Activated CD4-positive, alpha-beta T cell treated with anti-CD3 and anti-CD28 coated beads, Interleukin-2, amount 10 ng/mL, durations not matched to agents 7 days and 5 days (primary cell): ENCODE results near the gene LPAR1. TPM values are rescaled to one million over a fixed set of nuclear protein-coding genes. Genes with fewer than 3 reads are reported as not detected.
A peak's percentile ranks its signal among the peaks of the same experiment; 100 is the strongest.

Experiments
- CTCF ChIA-PET: fragments of 350-600 bp; sonication (Branson Sonifier 250); formaldehyde crosslinking; loops from one replicate; lab custom pipeline; 2021; ENCODE audit warnings: antibody characterized with exemption; lab: Charles Lee
- POLR2A ChIA-PET: fragments of 350-600 bp; sonication (Branson Sonifier 250); formaldehyde crosslinking; loops from one replicate; lab custom pipeline; 2021; ENCODE audit warnings: antibody characterized with exemption; lab: Charles Lee
- DNase-seq: peaks from one replicate; pipeline ENCODE4 v3.0.0-alpha.2; 2020
- H3K27ac Mint-ChIP-seq: one replicate; pipeline ENCODE4 v1.8.0; 2021; ENCODE audit warnings: mild to moderate bottlenecking, moderate library complexity, mixed read lengths
- H3K27me3 Mint-ChIP-seq: one replicate; pipeline ENCODE4 v1.8.0; 2021; ENCODE audit warnings: mixed read lengths
- H3K36me3 Mint-ChIP-seq: one replicate; pipeline ENCODE4 v1.8.0; 2021; ENCODE audit warnings: low read depth, mixed read lengths
- H3K4me1 Mint-ChIP-seq: one replicate; pipeline ENCODE4 v1.8.0; 2021; ENCODE audit warnings: mixed read lengths
- H3K4me3 Mint-ChIP-seq: one replicate; pipeline ENCODE4 v1.8.0; 2021; ENCODE audit warnings: mild to moderate bottlenecking, moderate library complexity, mixed read lengths
- H3K9me3 Mint-ChIP-seq: one replicate; pipeline ENCODE4 v1.8.0; 2021; ENCODE audit warnings: mixed read lengths
- total RNA-seq, 2 experiments: library from RNA; stranded (reverse); gene quantifications; one replicate each; pipeline ENCODE4 v1.2.3, GENCODE V29; 2021

LPAR1 gene, protein sequence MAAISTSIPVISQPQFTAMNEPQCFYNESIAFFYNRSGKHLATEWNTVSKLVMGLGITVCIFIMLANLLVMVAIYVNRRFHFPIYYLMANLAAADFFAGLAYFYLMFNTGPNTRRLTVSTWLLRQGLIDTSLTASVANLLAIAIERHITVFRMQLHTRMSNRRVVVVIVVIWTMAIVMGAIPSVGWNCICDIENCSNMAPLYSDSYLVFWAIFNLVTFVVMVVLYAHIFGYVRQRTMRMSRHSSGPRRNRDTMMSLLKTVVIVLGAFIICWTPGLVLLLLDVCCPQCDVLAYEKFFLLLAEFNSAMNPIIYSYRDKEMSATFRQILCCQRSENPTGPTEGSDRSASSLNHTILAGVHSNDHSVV
- total RNA-seq: not detected

DNA sequence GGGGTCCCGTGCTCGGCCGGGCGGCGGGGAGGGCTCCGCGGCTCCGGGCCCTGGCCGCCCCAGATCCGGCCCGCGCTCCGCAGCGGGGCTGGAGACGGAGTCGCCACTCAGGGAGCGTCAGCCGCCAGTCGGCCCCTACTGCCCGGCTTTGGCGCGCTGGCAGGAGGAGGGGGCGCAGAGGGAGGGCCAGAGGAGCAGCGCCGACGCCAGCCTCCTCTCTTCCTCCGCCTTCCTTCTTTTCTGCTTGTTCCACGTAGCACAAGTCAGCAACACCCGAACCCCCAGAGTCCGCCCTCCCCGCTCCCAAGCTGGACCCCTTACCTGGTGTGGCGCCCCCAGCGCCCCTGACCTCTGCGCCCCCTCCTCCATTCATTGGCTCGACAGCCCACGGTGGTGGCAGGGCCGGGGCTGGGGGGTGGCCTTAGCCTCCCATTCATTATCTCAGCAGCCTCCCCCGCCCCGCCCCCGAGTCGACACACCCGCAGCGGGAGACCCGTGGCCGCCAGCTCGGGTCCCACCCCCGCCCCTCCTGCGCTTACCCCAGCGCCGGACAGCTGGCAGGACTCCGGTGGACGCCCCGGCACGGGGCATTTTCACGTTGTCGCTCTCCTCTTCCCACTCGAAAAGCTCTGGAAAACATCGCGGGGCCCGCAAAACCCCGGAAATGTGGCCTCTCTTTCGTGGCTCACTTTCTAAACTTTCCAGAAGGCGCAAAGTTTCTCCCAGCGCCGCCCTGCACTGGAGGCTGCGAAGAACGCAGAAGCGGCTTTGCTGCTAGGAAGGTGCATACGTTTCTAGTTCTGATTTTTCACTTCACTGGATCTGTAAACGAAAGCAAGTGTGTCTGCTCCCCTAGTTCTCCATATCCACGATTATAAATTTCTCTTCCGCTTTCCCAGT, at the start of gene LPAR1:
TSS of gene LPAR1 (minus strand) at position 140 of the 900 bp plus-strand sequence. CDS start 66,353 bp downstream, outside the sequence.
- Mint-ChIP-seq H3K9me3 (no peaks in the 10 kb centered on the region), H3K27me3 (peaks cover 51% of the 10 kb centered on the region), H3K36me3 (no peaks in the 10 kb centered on the region), H3K4me3 (peak within 1 kb of the TSS; percentile 63), H3K4me1 (peaks cover 9% of the 10 kb centered on the region), H3K27ac (no peak within 1 kb of the TSS)
- ChIA-PET POLR2A (no interaction called here), CTCF (interaction anchor here (0.6 kb wide), 1 partner anchor 324 kb away, joined by 3 read pairs; no protein-coding TSS in a partner anchor)
- no peak for DNase-seq

DNA sequence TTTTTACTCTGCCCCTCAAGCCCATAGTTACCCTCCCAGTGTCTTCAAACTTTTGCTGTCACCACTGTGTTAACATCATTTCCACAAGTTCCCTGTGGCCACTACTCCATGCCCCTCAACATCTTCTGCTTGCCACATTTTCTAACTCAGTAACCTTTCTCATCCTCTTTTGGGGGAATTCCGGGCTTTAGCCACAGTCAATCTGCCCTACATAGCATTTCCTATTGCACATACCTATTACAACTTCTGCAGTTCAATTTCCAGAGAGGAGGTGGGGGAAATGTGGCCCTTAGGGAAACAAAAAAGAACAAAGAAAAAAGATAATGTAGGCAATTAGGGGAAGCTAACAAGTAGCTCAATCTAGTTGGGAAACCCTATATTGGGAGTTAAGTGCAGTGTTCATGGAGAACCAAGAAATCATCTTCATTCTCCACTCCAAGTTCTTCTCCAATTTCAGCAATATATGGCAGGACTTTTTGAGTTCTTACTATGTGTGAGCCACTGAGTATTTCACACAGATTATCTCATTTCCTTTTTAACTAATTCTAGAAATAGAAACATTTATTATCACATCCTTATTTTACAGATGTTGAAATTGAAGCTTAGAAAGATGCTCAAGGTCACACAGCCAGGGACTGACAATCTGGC, 40.2 kb upstream of the LPAR1 start:
- Mint-ChIP-seq H3K36me3 (no peaks in the 10 kb centered on the region), H3K4me1 (no peaks in the 10 kb centered on the region), H3K4me3 (no peak overlapping the region), H3K27ac (no peak overlapping the region), H3K27me3 (no peaks in the 10 kb centered on the region), H3K9me3 (no peaks in the 10 kb centered on the region)
- ChIA-PET POLR2A (no interaction called here), CTCF (no interaction called here)
- no peak for DNase-seq

DNA sequence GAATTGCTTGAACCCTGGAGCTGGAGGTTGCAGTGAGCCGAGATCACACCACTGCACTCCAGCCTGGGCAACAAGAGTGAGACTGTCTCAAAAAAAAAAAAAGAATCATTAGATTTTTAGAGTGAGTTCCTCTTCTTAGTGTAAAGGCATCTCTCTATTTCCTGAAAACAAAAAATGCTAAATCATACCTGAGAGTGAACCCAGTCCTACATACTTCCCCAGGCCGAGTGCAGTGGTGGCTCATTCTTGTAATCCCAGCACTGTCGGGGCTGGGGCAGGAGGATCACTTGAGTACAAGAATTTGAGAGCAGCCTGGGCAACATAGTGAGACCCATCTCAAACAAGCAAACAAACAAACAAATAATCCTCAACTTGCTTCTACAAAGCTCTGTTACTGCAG, 38.2 kb upstream of the LPAR1 start:
- H3K4me3 Mint-ChIP-seq: no peak overlapping the region
- no peaks in the 10 kb centered on the region for H3K9me3 Mint-ChIP-seq
- ChIA-PET CTCF (no interaction called here), POLR2A (no interaction called here)
- H3K36me3 Mint-ChIP-seq: no peaks in the 10 kb centered on the region
- no peaks in the 10 kb centered on the region for H3K4me1 Mint-ChIP-seq
- no peak for DNase-seq
- no peak overlapping the region for H3K27ac Mint-ChIP-seq
- H3K27me3 Mint-ChIP-seq: no peaks in the 10 kb centered on the region

DNA sequence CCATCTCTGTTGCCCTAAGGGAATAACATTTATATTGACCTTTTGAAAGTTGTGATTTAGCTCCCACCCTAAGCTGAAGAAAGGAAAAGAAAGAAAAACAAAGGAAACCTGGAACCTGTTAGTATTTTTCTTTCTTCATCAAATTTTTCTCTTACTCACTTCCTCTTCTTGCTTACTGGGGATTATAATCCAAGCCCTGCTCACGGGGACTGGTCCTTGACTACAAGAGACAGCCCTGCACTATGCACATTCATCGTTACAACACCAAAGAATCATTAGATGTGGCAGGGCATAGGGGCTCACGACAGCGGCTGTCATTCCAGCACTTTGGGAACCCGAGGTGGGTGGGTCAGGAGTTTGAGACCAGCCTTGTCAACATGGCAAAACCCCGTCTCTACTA, 37.8 kb upstream of the LPAR1 start:
- Mint-ChIP-seq H3K27ac (no peak overlapping the region), H3K27me3 (no peaks in the 10 kb centered on the region), H3K36me3 (no peaks in the 10 kb centered on the region), H3K4me1 (no peaks in the 10 kb centered on the region), H3K9me3 (no peaks in the 10 kb centered on the region), H3K4me3 (no peak overlapping the region)
- no peak for DNase-seq
- CTCF ChIA-PET: no interaction called here
- POLR2A ChIA-PET: no interaction called here

DNA sequence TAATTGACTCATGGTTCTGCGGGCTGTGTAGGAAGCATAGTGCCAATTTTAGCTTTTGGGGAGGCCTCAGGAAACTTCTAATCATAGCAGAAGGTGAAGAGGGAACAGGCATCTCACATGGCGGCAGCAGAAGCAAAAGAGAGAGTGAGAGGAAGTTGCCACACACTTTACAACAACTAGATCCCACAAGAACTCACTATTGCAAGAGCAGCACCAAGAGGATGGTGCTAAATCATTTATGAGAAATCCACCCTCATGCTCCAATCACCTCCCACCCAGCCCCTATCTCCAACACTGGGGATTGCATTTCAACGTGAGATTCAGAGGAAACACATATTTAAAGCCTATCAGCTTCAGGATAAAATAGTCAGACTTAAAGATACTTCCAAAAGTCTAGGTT, 36.1 kb upstream of the LPAR1 start:
- ChIA-PET POLR2A (no interaction called here), CTCF (no interaction called here)
- Mint-ChIP-seq H3K4me3 (no peak overlapping the region), H3K9me3 (no peaks in the 10 kb centered on the region), H3K27ac (no peak overlapping the region), H3K4me1 (no peaks in the 10 kb centered on the region), H3K27me3 (no peaks in the 10 kb centered on the region), H3K36me3 (no peaks in the 10 kb centered on the region)
- no peak for DNase-seq

DNA sequence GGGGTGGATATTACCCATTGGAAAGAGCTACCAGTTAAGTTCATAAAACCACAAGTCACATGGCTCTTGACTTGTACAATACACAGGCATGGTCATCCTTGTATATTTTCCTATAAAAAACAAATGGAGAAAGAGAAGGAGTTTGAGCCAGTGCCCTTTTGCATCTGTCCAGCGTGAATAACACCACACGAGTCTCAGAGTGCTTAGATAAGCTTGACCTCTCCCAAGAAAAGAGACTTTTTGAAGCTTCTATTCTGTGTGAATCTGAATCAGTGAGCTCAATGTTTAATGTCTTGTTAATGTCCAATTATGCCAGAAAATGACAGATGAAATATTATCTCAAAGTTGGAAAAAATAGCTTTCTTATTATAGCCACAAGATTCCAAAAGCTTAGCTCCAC, 30.9 kb upstream of the LPAR1 start:
- ChIA-PET POLR2A (no interaction called here), CTCF (interaction anchor here (0.7 kb wide), 1 partner anchor 13 kb away, joined by 4 read pairs; no protein-coding TSS in a partner anchor)
- H3K9me3 Mint-ChIP-seq: no peaks in the 10 kb centered on the region
- H3K4me3 Mint-ChIP-seq: no peak overlapping the region
- H3K27me3 Mint-ChIP-seq: peaks cover 2% of the 10 kb centered on the region
- no peak for DNase-seq
- H3K4me1 Mint-ChIP-seq: no peaks in the 10 kb centered on the region
- H3K36me3 Mint-ChIP-seq: no peaks in the 10 kb centered on the region
- no peak overlapping the region for H3K27ac Mint-ChIP-seq

DNA sequence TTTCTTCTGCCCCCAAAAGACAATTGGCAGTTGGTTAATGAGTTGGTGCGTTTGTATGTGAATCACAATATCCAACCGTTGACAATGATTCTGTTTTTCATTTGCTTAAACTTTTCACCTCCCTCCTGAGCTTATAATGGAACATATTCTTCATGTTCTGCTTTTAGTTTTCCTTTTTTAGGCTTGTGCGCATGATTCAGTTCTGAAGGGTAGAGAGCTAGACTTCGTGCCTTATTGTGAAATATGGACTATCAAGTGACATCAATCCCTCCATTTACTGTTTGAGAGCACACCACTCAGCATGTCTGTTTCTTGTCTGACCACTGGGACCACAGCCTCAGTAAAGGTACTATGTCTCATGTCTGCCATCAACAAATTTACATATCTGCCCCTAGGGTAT, 30.5 kb upstream of the LPAR1 start:
- ChIA-PET CTCF (no interaction called here), POLR2A (no interaction called here)
- Mint-ChIP-seq H3K4me3 (no peak overlapping the region), H3K9me3 (no peaks in the 10 kb centered on the region), H3K36me3 (no peaks in the 10 kb centered on the region), H3K27me3 (peaks cover 2% of the 10 kb centered on the region), H3K27ac (no peak overlapping the region), H3K4me1 (no peaks in the 10 kb centered on the region)
- no peak for DNase-seq

DNA sequence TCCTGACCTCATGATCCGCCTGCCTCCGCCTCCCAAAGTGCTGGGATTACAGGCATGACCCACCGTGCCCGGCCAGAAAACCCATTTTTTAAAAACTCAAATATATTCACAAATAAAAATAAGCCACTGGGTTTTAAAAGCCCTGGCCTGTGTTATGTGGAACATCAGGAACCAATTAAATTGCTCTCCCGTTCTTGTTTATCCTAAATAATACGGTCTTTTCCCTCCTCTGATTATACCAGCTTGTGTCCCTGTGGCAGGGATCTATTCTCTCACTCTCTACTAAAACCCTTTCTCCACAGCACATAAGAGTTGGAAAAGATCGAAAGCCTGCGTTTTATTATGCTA, 30.1 kb upstream of the LPAR1 start:
- ChIA-PET POLR2A (no interaction called here), CTCF (no interaction called here)
- Mint-ChIP-seq H3K9me3 (no peaks in the 10 kb centered on the region), H3K27ac (no peak overlapping the region), H3K27me3 (peaks cover 2% of the 10 kb centered on the region), H3K4me1 (no peaks in the 10 kb centered on the region), H3K4me3 (no peak overlapping the region), H3K36me3 (no peaks in the 10 kb centered on the region)
- DNase-seq: no peak

DNA sequence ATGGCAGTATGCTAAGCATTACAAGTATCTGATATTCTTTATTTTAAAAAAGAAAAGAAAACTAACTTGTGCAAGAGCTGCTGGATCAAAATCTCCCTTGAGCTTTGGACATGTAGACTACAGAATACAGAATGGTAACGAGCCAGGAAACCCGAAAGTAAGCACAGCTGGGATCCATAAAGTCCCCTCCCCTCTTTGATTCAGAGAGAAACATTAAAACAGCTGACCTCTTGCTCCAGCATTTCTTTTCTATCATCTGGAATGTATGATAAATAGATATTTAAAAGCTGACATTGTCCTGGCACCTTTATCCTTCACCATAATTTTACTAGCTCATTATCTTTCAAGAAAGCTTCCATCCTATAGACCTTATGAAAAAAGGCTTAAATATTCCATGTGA, 28.2 kb upstream of the LPAR1 start:
- no peak for DNase-seq
- CTCF ChIA-PET: no interaction called here
- no peaks in the 10 kb centered on the region for H3K4me1 Mint-ChIP-seq
- H3K9me3 Mint-ChIP-seq: no peaks in the 10 kb centered on the region
- no peak overlapping the region for H3K4me3 Mint-ChIP-seq
- POLR2A ChIA-PET: no interaction called here
- H3K27me3 Mint-ChIP-seq: peaks cover 2% of the 10 kb centered on the region
- H3K36me3 Mint-ChIP-seq: no peaks in the 10 kb centered on the region
- no peak overlapping the region for H3K27ac Mint-ChIP-seq

DNA sequence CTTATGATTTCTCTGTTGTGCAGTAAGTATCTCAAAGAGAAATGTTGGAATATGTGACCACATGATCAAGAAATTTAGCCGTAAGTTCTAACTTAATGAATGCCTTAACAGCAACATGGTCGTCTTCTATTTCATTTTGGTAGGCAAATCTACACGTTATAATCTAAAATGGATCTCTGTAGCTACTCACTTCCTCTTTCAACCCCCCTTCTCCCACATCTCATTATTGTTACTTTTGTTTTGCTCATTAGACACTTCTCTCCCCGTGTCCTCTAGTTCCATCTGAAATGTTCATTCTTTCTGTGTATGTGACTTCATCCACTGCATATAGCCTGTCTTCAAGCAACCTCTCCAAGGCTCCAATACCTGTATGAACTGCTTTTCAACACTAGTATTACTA, 27.1 kb upstream of the LPAR1 start:
- H3K4me1 Mint-ChIP-seq: no peaks in the 10 kb centered on the region
- POLR2A ChIA-PET: no interaction called here
- H3K27me3 Mint-ChIP-seq: peaks cover 2% of the 10 kb centered on the region
- CTCF ChIA-PET: interaction anchor here (0.6 kb wide), 1 partner anchor 305 kb away, joined by 3 read pairs; no protein-coding TSS in a partner anchor
- no peak overlapping the region for H3K4me3 Mint-ChIP-seq
- DNase-seq: no peak
- H3K27ac Mint-ChIP-seq: no peak overlapping the region
- no peaks in the 10 kb centered on the region for H3K9me3 Mint-ChIP-seq
- no peaks in the 10 kb centered on the region for H3K36me3 Mint-ChIP-seq

DNA sequence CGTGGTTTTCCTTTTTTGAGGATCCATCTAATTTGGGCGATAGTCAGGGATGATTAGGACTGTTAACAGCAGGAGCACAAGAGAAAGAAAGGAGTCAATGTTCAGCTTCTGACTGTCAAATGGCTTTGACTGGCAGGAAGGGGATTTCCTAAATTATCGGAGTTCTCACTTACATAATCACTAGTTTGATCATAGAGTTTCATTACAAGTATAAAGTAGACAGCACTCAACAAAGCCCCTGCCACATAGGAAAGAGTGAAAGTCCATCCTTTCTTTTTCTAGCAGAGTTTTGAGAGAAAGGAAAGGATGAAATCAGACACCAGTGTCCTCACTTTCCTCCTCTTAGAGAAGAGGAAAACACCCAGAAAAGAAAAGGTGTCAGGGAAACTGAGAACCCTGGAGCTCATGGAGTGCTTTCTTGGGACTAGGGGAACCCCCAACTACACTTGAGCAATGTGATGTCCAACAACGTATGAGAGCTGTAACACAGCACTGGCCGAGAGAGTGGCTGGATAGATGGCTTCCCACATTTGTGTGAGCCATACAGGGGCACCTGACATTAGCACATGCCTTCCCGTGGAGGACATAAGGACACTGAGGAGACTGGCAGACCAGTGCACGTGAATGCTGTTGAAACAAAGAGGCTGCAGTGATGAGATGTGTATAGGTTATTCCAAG, 26.0 kb upstream of the LPAR1 start:
- Mint-ChIP-seq H3K4me3 (no peak overlapping the region), H3K27ac (no peak overlapping the region), H3K36me3 (no peaks in the 10 kb centered on the region), H3K27me3 (peaks cover 2% of the 10 kb centered on the region), H3K4me1 (no peaks in the 10 kb centered on the region), H3K9me3 (no peaks in the 10 kb centered on the region)
- POLR2A ChIA-PET: no interaction called here
- no peak for DNase-seq
- CTCF ChIA-PET: no interaction called here

DNA sequence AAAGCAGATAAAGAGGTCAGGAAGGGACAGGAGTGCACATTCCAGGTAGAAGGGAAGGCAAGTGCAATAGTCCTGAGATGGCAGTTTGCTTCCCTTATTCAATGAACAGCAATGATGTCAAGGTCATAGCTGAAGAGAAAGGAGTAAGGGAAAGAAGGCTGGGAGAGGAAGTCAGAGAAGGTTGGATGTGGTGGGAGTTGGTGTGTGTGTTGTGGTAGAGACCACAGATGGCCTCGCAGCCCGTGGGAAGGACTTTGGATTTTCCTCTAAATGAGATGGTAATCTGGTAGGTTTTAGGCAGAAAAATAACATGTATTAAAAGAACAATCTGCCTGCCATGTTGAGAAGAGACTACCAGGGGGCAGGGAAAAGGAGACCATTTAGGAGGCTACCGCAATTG, 25.1 kb upstream of the LPAR1 start:
- DNase-seq: no peak
- POLR2A ChIA-PET: no interaction called here
- no peaks in the 10 kb centered on the region for H3K4me1 Mint-ChIP-seq
- no peak overlapping the region for H3K27ac Mint-ChIP-seq
- CTCF ChIA-PET: no interaction called here
- H3K4me3 Mint-ChIP-seq: no peak overlapping the region
- H3K27me3 Mint-ChIP-seq: peaks cover 2% of the 10 kb centered on the region
- no peaks in the 10 kb centered on the region for H3K9me3 Mint-ChIP-seq
- H3K36me3 Mint-ChIP-seq: no peaks in the 10 kb centered on the region
